Mesendoderm (in vitro differentiated cells): ENCODE results near the gene USP17L25. TPM values are rescaled to one million over a fixed set of nuclear protein-coding genes. Genes with fewer than 3 reads are reported as not detected.
"Not testable (repeated sequence)": the region's sequence is repeated elsewhere in the genome, so short reads cannot be mapped to it uniquely, and the experiment has no call there.

Experiments
- DNase-seq: peaks from one replicate; pipeline ENCODE4 v3.0.0; 2013
- H2AK5ac ChIP-seq: 2 replicates; pipeline ENCODE4 v1.6.1; 2013; ENCODE audit warnings: low read length, inconsistent platforms
- H2BK120ac ChIP-seq: 2 replicates; pipeline ENCODE4 v1.6.1; 2013; ENCODE audit warnings: low read depth, mild to moderate bottlenecking, low read length, moderate library complexity, mixed read lengths
- H2BK15ac ChIP-seq: replicated peaks from 2 replicates; pipeline ENCODE4 v1.6.1; 2013; ENCODE audit warnings: low read depth, mild to moderate bottlenecking, moderate library complexity
- H2BK5ac ChIP-seq: 2 replicates; pipeline ENCODE4 v1.6.1; 2013; ENCODE audit warnings: low read length, inconsistent platforms
- H3K18ac ChIP-seq: 2 replicates; pipeline ENCODE4 v1.6.1; 2013; ENCODE audit warnings: mild to moderate bottlenecking, low read length, mixed read lengths
- H3K23ac ChIP-seq: one replicate; pipeline ENCODE4 v1.6.1; 2013; ENCODE audit warnings: low read length
- H3K27ac ChIP-seq: 2 replicates; pipeline ENCODE4 v1.5.1; 2013; ENCODE audit warnings: low read depth, mild to moderate bottlenecking, inconsistent platforms, low read length, moderate library complexity
- H3K27me3 ChIP-seq: 2 replicates; pipeline ENCODE4 v1.6.1; 2013; ENCODE audit warnings: low read length, control low read depth, mild to moderate bottlenecking, inconsistent platforms; ENCODE audit not compliant: insufficient read depth, poor library complexity
- H3K36me3 ChIP-seq: 2 replicates; pipeline ENCODE4 v1.6.1; 2013; ENCODE audit warnings: low read length, inconsistent platforms; ENCODE audit not compliant: control insufficient read depth, insufficient read depth
- H3K4ac ChIP-seq: one replicate; pipeline ENCODE4 v1.6.1; 2013; ENCODE audit warnings: low read depth, mild to moderate bottlenecking, low read length, moderate library complexity
- H3K4me1 ChIP-seq: 2 replicates; pipeline ENCODE4 v1.6.1; 2013; ENCODE audit warnings: low read depth, low read length, inconsistent platforms; ENCODE audit not compliant: control insufficient read depth
- H3K4me2 ChIP-seq: 2 replicates; pipeline ENCODE4 v1.6.1; 2013; ENCODE audit warnings: low read length
- H3K4me3 ChIP-seq: 2 replicates; pipeline ENCODE4 v1.5.1; 2013; ENCODE audit warnings: mild to moderate bottlenecking, low read length
- H3K56ac ChIP-seq: one replicate; pipeline ENCODE4 v1.6.1; 2013; ENCODE audit warnings: low read length
- H3K79me1 ChIP-seq: 2 replicates; pipeline ENCODE4 v1.6.1; 2013; ENCODE audit warnings: low read length, inconsistent platforms
- H3K79me2 ChIP-seq: 2 replicates; pipeline ENCODE4 v1.6.1; 2013; ENCODE audit warnings: mild to moderate bottlenecking, low read length; ENCODE audit not compliant: control insufficient read depth, insufficient read depth
- H3K9ac ChIP-seq: 2 replicates; pipeline ENCODE4 v1.6.1; 2013; ENCODE audit warnings: low read length, inconsistent platforms
- H4K5ac ChIP-seq: one replicate; pipeline ENCODE4 v1.6.1; 2013; ENCODE audit warnings: low read length
- H4K8ac ChIP-seq: one replicate; pipeline ENCODE4 v1.6.1; 2013; ENCODE audit warnings: low read depth, mild to moderate bottlenecking, control low read depth, low read length, moderate library complexity
- WGBS: extraction: QIAGEN DNeasy Blood & Tissue Kit; methylation state at CpG from one replicate; pipeline ENCODE4 v1.1.7; 2013; ENCODE audit warnings: low lambda C conversion rate, missing lambda C conversion rate; ENCODE audit not compliant: insufficient coverage; ENCODE audit errors: extremely low coverage; 5-methylcytosine and 5-hydroxymethylcytosine counted together
- polyA plus RNA-seq, 2 experiments: library from polyadenylated mRNA; stranded (reverse); fragments of 200-250 nt; gene quantifications; one replicate each; pipeline ENCODE4 v1.2.3, GENCODE V29; 2013

Gene USP17L25
- polyA plus RNA-seq (2013, experiment 1 of 2), result not detected
- not detected for polyA plus RNA-seq (2013, experiment 2 of 2)

- H3K27ac ChIP-seq, H3K4me3 ChIP-seq, H3K79me2 ChIP-seq, H3K4me1 ChIP-seq, H2BK15ac ChIP-seq, H3K4ac ChIP-seq, DNase-seq, H3K56ac ChIP-seq, H3K23ac ChIP-seq, H4K5ac ChIP-seq, H2AK5ac ChIP-seq, H3K4me2 ChIP-seq, H2BK120ac ChIP-seq, H3K36me3 ChIP-seq, H3K27me3 ChIP-seq, H3K18ac ChIP-seq, H3K79me1 ChIP-seq, H4K8ac ChIP-seq, H2BK5ac ChIP-seq, H3K9ac ChIP-seq: not testable (repeated sequence)
- WGBS, result no CpG with 5 or more reads among the region's 15 CpGs
These were observed at the start of gene USP17L25 for GRCh38 chr4:9329611-9330010. Gene USP17L25 (plus strand): TSS chr4:9329911. CDS start chr4:9329911, 0 bp downstream.

- no CpG with 5 or more reads among the region's 13 CpGs for WGBS
- not testable (repeated sequence) for H3K4me1 ChIP-seq, DNase-seq, H4K5ac ChIP-seq, H3K79me2 ChIP-seq, H3K36me3 ChIP-seq, H3K9ac ChIP-seq, H3K23ac ChIP-seq, H2BK5ac ChIP-seq, H3K18ac ChIP-seq, H3K27me3 ChIP-seq, H3K56ac ChIP-seq, H2BK15ac ChIP-seq, H3K27ac ChIP-seq, H2AK5ac ChIP-seq, H3K79me1 ChIP-seq, H3K4ac ChIP-seq, H3K4me3 ChIP-seq, H3K4me2 ChIP-seq, H2BK120ac ChIP-seq, H4K8ac ChIP-seq
These were observed 5.5 kb upstream of the USP17L25 start for GRCh38 chr4:9324191-9324590.

GRCh38 chr4:9324865-9325264 lies 4.8 kb upstream of the USP17L25 start, which contains the start of gene USP17L24:
Gene USP17L24 (plus strand): TSS chr4:9325165. CDS start chr4:9325165, 0 bp downstream.
- not testable (repeated sequence) for H3K23ac ChIP-seq, H3K56ac ChIP-seq, H4K5ac ChIP-seq, H3K18ac ChIP-seq, H3K4me2 ChIP-seq, H3K4ac ChIP-seq, H4K8ac ChIP-seq, H2AK5ac ChIP-seq, H3K27ac ChIP-seq, H3K4me1 ChIP-seq, H2BK120ac ChIP-seq, H2BK15ac ChIP-seq, H3K27me3 ChIP-seq, H3K36me3 ChIP-seq, DNase-seq, H3K79me1 ChIP-seq, H2BK5ac ChIP-seq, H3K9ac ChIP-seq, H3K4me3 ChIP-seq, H3K79me2 ChIP-seq
- WGBS, result no CpG with 5 or more reads among the region's 15 CpGs

- H3K27me3 ChIP-seq, H3K23ac ChIP-seq, H2BK5ac ChIP-seq, H3K79me1 ChIP-seq, H4K5ac ChIP-seq, H3K4ac ChIP-seq, H2BK120ac ChIP-seq, H4K8ac ChIP-seq, H3K4me2 ChIP-seq, H3K36me3 ChIP-seq, H3K79me2 ChIP-seq, H2BK15ac ChIP-seq, H3K4me3 ChIP-seq, H2AK5ac ChIP-seq, DNase-seq, H3K9ac ChIP-seq, H3K18ac ChIP-seq, H3K27ac ChIP-seq, H3K4me1 ChIP-seq, H3K56ac ChIP-seq: not testable (repeated sequence)
- no CpG with 5 or more reads among the region's 15 CpGs for WGBS
These were observed 4.6 kb downstream of the USP17L25 start, which contains the start of gene USP17L26 for GRCh38 chr4:9334358-9334757. Gene USP17L26 (plus strand): TSS chr4:9334658. CDS start chr4:9334658, 0 bp downstream.

- not testable (repeated sequence) for H3K4me3 ChIP-seq, H2BK5ac ChIP-seq, H3K4ac ChIP-seq, H4K5ac ChIP-seq, H3K79me1 ChIP-seq, H3K18ac ChIP-seq, H3K79me2 ChIP-seq, H2BK120ac ChIP-seq, H3K4me1 ChIP-seq, H3K23ac ChIP-seq, H3K4me2 ChIP-seq, H3K9ac ChIP-seq, H3K36me3 ChIP-seq, H2BK15ac ChIP-seq, H3K56ac ChIP-seq, H2AK5ac ChIP-seq, DNase-seq, H3K27ac ChIP-seq, H4K8ac ChIP-seq, H3K27me3 ChIP-seq
- WGBS, result no CpG with 5 or more reads among the region's 15 CpGs
These were observed 9.4 kb downstream of the USP17L25 start, which contains the start of gene USP17L5 for GRCh38 chr4:9339103-9339502. Gene USP17L5 (plus strand): TSS chr4:9339403. CDS start chr4:9339403, 0 bp downstream.

- no CpG with 5 or more reads among the region's 15 CpGs for WGBS
- not testable (repeated sequence) for H2BK15ac ChIP-seq, H2AK5ac ChIP-seq, H4K5ac ChIP-seq, H2BK5ac ChIP-seq, H3K4me1 ChIP-seq, H3K36me3 ChIP-seq, H3K79me1 ChIP-seq, H4K8ac ChIP-seq, H3K56ac ChIP-seq, H3K79me2 ChIP-seq, H2BK120ac ChIP-seq, H3K4me2 ChIP-seq, H3K9ac ChIP-seq, H3K27me3 ChIP-seq, DNase-seq, H3K27ac ChIP-seq, H3K4me3 ChIP-seq, H3K4ac ChIP-seq, H3K23ac ChIP-seq, H3K18ac ChIP-seq
These were observed 14.1 kb downstream of the USP17L25 start, which contains the start of gene USP17L27 for GRCh38 chr4:9343848-9344247. Gene USP17L27 (plus strand): TSS chr4:9344148. CDS start chr4:9344148, 0 bp downstream.
